Hepatocyte (in vitro differentiated cells): Measurements from ENCODE around the gene MDGA2. TPM values are rescaled to one million over a fixed set of nuclear protein-coding genes. Genes with fewer than 3 reads are reported as not detected.
"Not testable (repeated sequence)": the region's sequence is repeated elsewhere in the genome, so short reads cannot be mapped to it uniquely, and the experiment has no call there.

Experiments used
- DNase-seq: peaks from one replicate; pipeline ENCODE4 v3.0.0-alpha.2; 2016; ENCODE audit warnings: low spot score
- H2AFZ ChIP-seq: fragments of 200-600 bp; sonication (generic); 2 replicates; pipeline ENCODE4 v1.6.0; 2016; ENCODE audit warnings: antibody characterized with exemption, mild to moderate bottlenecking
- H3K27ac ChIP-seq: fragments of 200-600 bp; sonication (generic); 2 replicates; pipeline ENCODE4 v1.5.1; 2016; ENCODE audit warnings: mild to moderate bottlenecking
- H3K27me3 ChIP-seq: fragments of 200-600 bp; sonication (generic); 2 replicates; pipeline ENCODE4 v1.6.1; 2016
- H3K36me3 ChIP-seq: fragments of 200-600 bp; sonication (generic); replicated peaks from 2 replicates; pipeline ENCODE4 v1.5.1; 2016; ENCODE audit warnings: low read depth; ENCODE audit not compliant: insufficient read depth
- H3K4me1 ChIP-seq: fragments of 200-600 bp; sonication (generic); 2 replicates; pipeline ENCODE4 v1.5.1; 2016; ENCODE audit warnings: mild to moderate bottlenecking, moderate library complexity; ENCODE audit not compliant: insufficient read depth
- H3K4me2 ChIP-seq: fragments of 200-600 bp; sonication (generic); 2 replicates; pipeline ENCODE4 v1.6.0; 2016
- H3K4me3 ChIP-seq: fragments of 200-600 bp; sonication (generic); 2 replicates; pipeline ENCODE4 v1.5.1; 2016; ENCODE audit warnings: mild to moderate bottlenecking
- H3K79me2 ChIP-seq: fragments of 200-600 bp; sonication (generic); 2 replicates; pipeline ENCODE4 v1.6.0; 2017; ENCODE audit warnings: mild to moderate bottlenecking
- H3K9me2 ChIP-seq: fragments of 200-600 bp; sonication (generic); replicated peaks from 2 replicates; pipeline ENCODE4 v1.6.0; 2017; ENCODE audit warnings: mild to moderate bottlenecking; ENCODE audit not compliant: insufficient read depth
- H3K9me3 ChIP-seq: fragments of 200-600 bp; sonication (generic); 2 replicates; pipeline ENCODE4 v1.5.1; 2016; ENCODE audit warnings: low read depth, mild to moderate bottlenecking
- H4K20me1 ChIP-seq: fragments of 200-600 bp; sonication (generic); 2 replicates; pipeline ENCODE4 v1.6.0; 2016; ENCODE audit warnings: mild to moderate bottlenecking; ENCODE audit not compliant: insufficient read depth, poor library complexity, severe bottlenecking
- CTCF ChIP-seq: fragments of 200-600 bp; sonication (generic); IDR thresholded peaks from 2 replicates; pipeline ENCODE4 v1.5.1; 2016; ENCODE audit warnings: antibody characterized with exemption, mild to moderate bottlenecking; ENCODE audit not compliant: poor library complexity
- EZH2 ChIP-seq: fragments of 200-600 bp; sonication (generic); IDR thresholded peaks from 2 replicates; pipeline ENCODE4 v1.6.1; 2016; ENCODE audit warnings: antibody characterized with exemption, mild to moderate bottlenecking, borderline replicate concordance
- EZH2phosphoT487 ChIP-seq: fragments of 200-600 bp; sonication (generic); IDR thresholded peaks from one replicate; pipeline ENCODE4 v1.6.1; 2018; ENCODE audit warnings: antibody characterized with exemption, mild to moderate bottlenecking, low read depth, moderate library complexity; ENCODE audit not compliant: unreplicated experiment, severe bottlenecking
- whole genome bisulfite sequencing: methylation state at CpG from one replicate; pipeline ENCODE4 v1.1.6; 2016; ENCODE audit warnings: low lambda C conversion rate; ENCODE audit errors: missing lambda C conversion rate; 5-methylcytosine and 5-hydroxymethylcytosine counted together
- polyA plus RNA-seq: library from polyadenylated mRNA; unstranded; fragments of >200 nt; fragmentation: Nextera tagmentation; extraction: Ambion mirVana; gene quantifications from 2 replicates; pipeline ENCODE4 v1.2.1, GENCODE V29; 2016
- total RNA-seq: library from RNA; depleted of rRNA; stranded (reverse); fragments of >200 nt; gene quantifications from 2 replicates; pipeline ENCODE4 v1.2.3, GENCODE V29; 2014

MDGA2 gene
- total and polyA plus RNA-seq, 2 experiments from 2014 or later: 0.51 to 0.70 TPM

DNA sequence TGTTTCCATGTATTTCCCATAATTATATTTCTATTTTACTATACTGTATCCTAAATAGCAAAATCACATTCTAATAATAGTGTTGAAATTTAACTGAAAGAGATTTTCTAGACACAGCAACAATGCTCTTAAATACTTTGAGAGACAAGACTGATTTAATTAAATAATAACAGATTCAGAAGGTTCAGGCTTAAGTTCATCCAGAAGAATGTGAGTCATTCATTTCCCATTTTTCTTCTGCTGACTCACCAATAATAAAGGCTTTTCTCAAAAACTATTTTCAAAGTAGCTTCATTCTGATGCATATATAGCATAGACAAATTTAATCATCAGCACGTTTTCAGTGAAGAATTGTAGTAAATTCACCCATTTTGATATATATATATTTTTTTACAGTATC, 481.4 kb downstream of the MDGA2 start:
- no peaks in the 10 kb centered on the region for H3K9me3 ChIP-seq
- no peaks in the 10 kb centered on the region for H3K9me2 ChIP-seq
- no peak overlapping the region for H3K4me2 ChIP-seq
- H3K36me3 ChIP-seq: no peaks in the 10 kb centered on the region
- no peak overlapping the region for H2AFZ ChIP-seq
- no peaks in the 10 kb centered on the region for H3K79me2 ChIP-seq
- TF ChIP-seq EZH2 (no peak), EZH2phosphoT487 (no peak), CTCF (no peak)
- no peak overlapping the region for H3K27ac ChIP-seq
- H3K4me3 ChIP-seq: no peak overlapping the region
- no peaks in the 10 kb centered on the region for H3K27me3 ChIP-seq
- 71% methylated on average over 1 of the region's 1 CpG for WGBS
- no peaks in the 10 kb centered on the region for H3K4me1 ChIP-seq
- H4K20me1 ChIP-seq: no peaks in the 10 kb centered on the region
- DNase-seq: no peak

GRCh38 chr14:47192203-47192602, 483.2 kb downstream of the MDGA2 start:
- not testable (repeated sequence) for H3K9me3 ChIP-seq, H3K4me3 ChIP-seq, H2AFZ ChIP-seq, H3K79me2 ChIP-seq, H3K27me3 ChIP-seq, H3K4me1 ChIP-seq, H3K36me3 ChIP-seq, H3K27ac ChIP-seq, H3K9me2 ChIP-seq, DNase-seq, H4K20me1 ChIP-seq, H3K4me2 ChIP-seq
- WGBS: 96% methylated on average over 7 of the region's 7 CpGs

- H3K4me2 ChIP-seq: no peak overlapping the region
- TF ChIP-seq CTCF: no peak
- no peak for TF ChIP-seq EZH2phosphoT487
- no peak for TF ChIP-seq EZH2
- H3K27ac ChIP-seq: no peak overlapping the region
- no peak overlapping the region for H3K4me3 ChIP-seq
- no peak for DNase-seq
- H3K9me2 ChIP-seq: no peaks in the 10 kb centered on the region
- WGBS: 94% methylated on average over 2 of the region's 2 CpGs
- H3K27me3 ChIP-seq: no peaks in the 10 kb centered on the region
- no peak overlapping the region for H2AFZ ChIP-seq
- no peaks in the 10 kb centered on the region for H3K9me3 ChIP-seq
- H3K36me3 ChIP-seq: no peaks in the 10 kb centered on the region
- no peaks in the 10 kb centered on the region for H4K20me1 ChIP-seq
- no peaks in the 10 kb centered on the region for H3K4me1 ChIP-seq
- H3K79me2 ChIP-seq: no peaks in the 10 kb centered on the region
These were observed 483.7 kb downstream of the MDGA2 start for GRCh38 chr14:47191700-47192099.

DNA sequence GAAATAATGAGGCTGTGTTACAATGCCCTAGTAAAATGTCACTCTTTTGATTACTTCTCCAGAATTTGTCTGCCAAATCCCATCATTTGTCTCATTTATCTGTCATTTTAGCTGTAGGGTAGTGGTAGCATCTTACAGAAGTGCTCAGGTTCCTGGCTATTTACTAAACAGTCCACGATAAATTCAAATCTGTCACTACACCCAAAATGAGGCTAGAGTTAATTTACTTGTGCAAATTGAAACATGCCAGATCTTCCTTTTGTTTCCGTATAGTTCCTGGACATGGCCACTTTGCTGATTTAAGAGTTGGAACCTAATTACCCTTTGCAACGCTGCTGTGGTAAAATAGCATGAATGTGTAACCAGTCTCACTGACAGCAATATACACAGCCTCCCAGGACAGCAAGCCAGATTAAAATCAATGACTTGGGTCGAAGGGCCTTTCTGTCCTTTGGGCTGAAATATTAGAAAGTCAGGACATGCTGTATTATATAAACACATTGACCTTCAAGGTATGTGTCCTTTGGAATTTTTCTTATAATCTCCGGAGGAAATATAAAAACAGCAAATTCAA, 485.4 kb downstream of the MDGA2 start:
- TF ChIP-seq EZH2phosphoT487 (no peak), EZH2 (no peak), CTCF (no peak)
- DNase-seq: no peak

More for the DNA sequence above, 485.4 kb downstream of the MDGA2 start:
- no peak overlapping the region for H2AFZ ChIP-seq
- H3K4me3 ChIP-seq: no peak overlapping the region
- H4K20me1 ChIP-seq: no peaks in the 10 kb centered on the region
- no peaks in the 10 kb centered on the region for H3K27me3 ChIP-seq
- no peak overlapping the region for H3K4me2 ChIP-seq
- H3K36me3 ChIP-seq: no peaks in the 10 kb centered on the region
- no peaks in the 10 kb centered on the region for H3K4me1 ChIP-seq
- H3K9me2 ChIP-seq: no peaks in the 10 kb centered on the region
- H3K9me3 ChIP-seq: no peaks in the 10 kb centered on the region
- no peak overlapping the region for H3K27ac ChIP-seq
- no peaks in the 10 kb centered on the region for H3K79me2 ChIP-seq
- WGBS: 76% methylated on average over 5 of the region's 5 CpGs
